ENCODE measurements around the gene CEP170. TPM values are rescaled to one million over a fixed set of nuclear protein-coding genes. Genes with fewer than 3 reads are reported as not detected.

The CEP170 gene
- total and polyA plus RNA-seq, 7 experiments from 2014 or later, result 11.6 to 56.1 (median 47.1) TPM

DNA sequence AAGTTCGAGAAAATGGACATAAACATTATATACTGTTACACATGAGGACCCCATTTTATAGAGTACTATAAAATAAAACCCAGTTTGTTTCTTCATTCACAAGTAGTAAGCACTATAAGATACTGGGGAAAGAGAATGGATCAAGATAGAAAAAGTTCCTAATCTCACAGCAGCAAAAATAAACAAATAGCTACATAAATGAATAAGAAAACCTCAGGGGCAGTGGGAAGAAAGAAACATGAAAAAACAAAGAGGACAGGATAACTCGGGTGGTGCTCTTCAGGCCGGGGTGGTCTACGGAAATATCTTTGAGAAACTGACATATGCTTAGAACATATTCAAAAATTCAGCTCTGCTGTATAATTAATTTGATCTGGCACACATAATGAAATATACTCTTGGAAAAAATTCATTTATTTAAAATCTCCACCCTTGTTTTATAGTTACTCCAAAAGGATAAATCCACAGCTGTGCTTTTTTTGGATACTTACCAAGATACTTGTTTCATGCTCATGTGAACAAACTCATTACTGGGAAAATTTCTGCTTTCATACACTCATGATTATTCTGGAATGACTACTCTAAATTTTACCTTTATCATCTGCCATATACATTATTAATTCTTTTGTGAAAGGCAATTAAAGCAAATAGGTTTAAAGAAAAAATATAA, 20.0 kb downstream of the CEP170 start:
- Mint-ChIP-seq H3K4me3 (no peak overlapping the region), H3K9me3 (peaks cover 3 to 46% (median 25%) of the 10 kb centered on the region in 11 donors), H3K36me3 (peaks cover 16 to 71% (median 68%) of the 10 kb centered on the region in 5 donors), H3K4me1 (peaks cover 0 to 26% (median 16%) of the 10 kb centered on the region in 7 donors), H3K27ac (peak overlapping the region in 1 of 9 donors; percentile 18), H3K27me3 (no peaks in the 10 kb centered on the region)
- intact Hi-C loops (cut with micrococcal nuclease), result no loop called here
- DNase-seq (no peak), ATAC-seq (no peak)
- Histone ChIP-seq H3K4me1 (ENCODE audit: control insufficient read depth in 2 of 2, insufficient read depth in 2 of 2, low read length in 2 of 2) (no peaks in the 10 kb centered on the region), H3K4me3 (ENCODE audit: low read length) (no peak overlapping the region), H3K36me3 (ENCODE audit: control insufficient read depth in 2 of 3, insufficient read depth in 3 of 3, low read length in 3 of 3) (peaks cover 0 to 9% (median 0%) of the 10 kb centered on the region in 3 experiments), H3K27ac (ENCODE audit: low read depth, low read length) (no peak overlapping the region), H3K27me3 (ENCODE audit: control insufficient read depth in 2 of 2, insufficient read depth in 2 of 2, low read length in 2 of 2) (no peaks in the 10 kb centered on the region), H3K9me3 (ENCODE audit: control insufficient read depth in 2 of 3, low read length in 3 of 3) (peaks cover 0 to 13% (median 0%) of the 10 kb centered on the region in 3 experiments)
- ChIA-PET POLR2A (interaction anchor here (1.5 to 2.3 kb wide), 2 partner anchors 19 to 20 kb away, joined by 5 to 10 read pairs; partner anchors contain the start of genes CEP170 and SDCCAG8), CTCF (no interaction called here)

- Mint-ChIP-seq H3K27ac (no peak overlapping the region), H3K27me3 (no peaks in the 10 kb centered on the region), H3K36me3 (peaks cover 13 to 71% (median 66%) of the 10 kb centered on the region in 5 donors), H3K4me1 (peaks cover 2 to 30% (median 13%) of the 10 kb centered on the region in 7 donors), H3K4me3 (no peak overlapping the region), H3K9me3 (peaks cover 3 to 56% (median 32%) of the 10 kb centered on the region in 11 donors)
- Histone ChIP-seq H3K9me3 (ENCODE audit: control insufficient read depth in 2 of 3, low read length in 3 of 3) (peaks cover 0 to 19% (median 0%) of the 10 kb centered on the region in 3 experiments), H3K36me3 (ENCODE audit: control insufficient read depth in 2 of 3, insufficient read depth in 3 of 3, low read length in 3 of 3) (peaks cover 0 to 9% (median 0%) of the 10 kb centered on the region in 3 experiments), H3K27me3 (ENCODE audit: control insufficient read depth in 2 of 2, insufficient read depth in 2 of 2, low read length in 2 of 2) (no peaks in the 10 kb centered on the region), H3K4me3 (ENCODE audit: low read length) (no peak overlapping the region), H3K27ac (ENCODE audit: low read depth, low read length) (no peak overlapping the region), H3K4me1 (ENCODE audit: control insufficient read depth in 2 of 2, insufficient read depth in 2 of 2, low read length in 2 of 2) (no peaks in the 10 kb centered on the region)
- ATAC-seq (no peak), DNase-seq (no peak)
- CTCF ChIA-PET, result interaction anchor here (0.8 kb wide), 1 partner anchor 9 kb away, joined by 3 read pairs; no protein-coding TSS in a partner anchor
- POLR2A ChIA-PET, result interaction anchor here (0.6 to 2.3 kb wide), 3 partner anchors 9 to 511 kb away, joined by 3 to 10 read pairs (median 5); partner anchors contain the start of genes CEP170 and SDCCAG8
- intact Hi-C loops (cut with micrococcal nuclease), result loop anchor here in 1 of 2 donors (2.0 kb wide), 1 partner anchor 17 kb away; no protein-coding TSS in a partner anchor
Measured at GRCh38 chr1:243233908-243234307, 21.2 kb downstream of the CEP170 start.

- Histone ChIP-seq H3K9me3 (ENCODE audit: control insufficient read depth in 2 of 3, low read length in 3 of 3) (peaks cover 0 to 19% (median 0%) of the 10 kb centered on the region in 3 experiments), H3K4me1 (ENCODE audit: control insufficient read depth in 2 of 2, insufficient read depth in 2 of 2, low read length in 2 of 2) (no peaks in the 10 kb centered on the region), H3K27me3 (ENCODE audit: control insufficient read depth in 2 of 2, insufficient read depth in 2 of 2, low read length in 2 of 2) (no peaks in the 10 kb centered on the region), H3K27ac (ENCODE audit: low read depth, low read length) (no peak overlapping the region), H3K4me3 (ENCODE audit: low read length) (no peak overlapping the region), H3K36me3 (ENCODE audit: control insufficient read depth in 2 of 3, insufficient read depth in 3 of 3, low read length in 3 of 3) (no peaks in the 10 kb centered on the region)
- no peaks in the 10 kb centered on the region for H3K27me3 Mint-ChIP-seq
- POLR2A ChIA-PET, result interaction anchor here (0.6 to 2.3 kb wide), 2 partner anchors 25 to 42 kb away, joined by 3 to 6 read pairs; partner anchors contain the start of genes CEP170 and SDCCAG8
- peak overlapping the region in 3 of 9 donors; percentile 1 to 51 (median 3) for H3K27ac Mint-ChIP-seq
- DNase-seq (peak in 4 of 9 donors; percentile 16 to 40 (median 26)), ATAC-seq (no peak)
- peaks cover 4 to 33% (median 10%) of the 10 kb centered on the region in 7 donors for H3K4me1 Mint-ChIP-seq
- peaks cover 14 to 55% (median 52%) of the 10 kb centered on the region in 5 donors for H3K36me3 Mint-ChIP-seq
- H3K4me3 Mint-ChIP-seq, result peak overlapping the region in 1 of 10 donors; percentile 34
- CTCF ChIA-PET, result interaction anchor here (0.6 to 0.7 kb wide), 2 partner anchors 765 to 1633 kb away, joined by 3 to 8 read pairs; no protein-coding TSS in a partner anchor
- H3K9me3 Mint-ChIP-seq, result peaks cover 3 to 53% (median 33%) of the 10 kb centered on the region in 11 donors
- intact Hi-C loops (cut with micrococcal nuclease), result no loop called here
Measured at GRCh38 chr1:243230914-243231313, 24.2 kb downstream of the CEP170 start.

DNA sequence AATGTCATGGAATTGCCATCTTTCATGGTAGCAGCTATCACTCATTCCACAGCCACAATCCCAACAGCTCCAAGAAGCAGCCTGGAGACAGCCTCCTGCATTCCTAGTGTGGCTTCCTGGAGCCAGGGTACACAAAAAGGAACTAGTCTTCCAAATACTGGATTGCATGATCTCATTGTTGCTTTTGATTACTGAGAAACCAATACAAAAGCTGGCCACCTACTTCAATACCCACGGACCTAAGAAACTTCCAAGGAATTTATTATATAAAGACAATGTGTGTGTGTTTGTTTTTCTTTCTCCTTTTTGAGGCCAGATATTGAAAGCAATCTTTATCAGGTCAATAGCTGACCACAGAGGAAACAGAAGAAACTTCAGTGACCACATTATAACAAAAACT, 25.6 kb downstream of the CEP170 start:
- H3K27ac ChIP-seq (ENCODE audit: low read depth, low read length), result no peak overlapping the region
- Mint-ChIP-seq H3K9me3 (peaks cover 3 to 52% (median 31%) of the 10 kb centered on the region in 11 donors), H3K27ac (no peak overlapping the region), H3K27me3 (no peaks in the 10 kb centered on the region), H3K36me3 (peaks cover 14 to 50% (median 48%) of the 10 kb centered on the region in 5 donors), H3K4me1 (peaks cover 4 to 31% (median 10%) of the 10 kb centered on the region in 7 donors), H3K4me3 (no peak overlapping the region)
- POLR2A ChIA-PET, result interaction anchor here (2.3 kb wide), 1 partner anchor 26 kb away, joined by 6 read pairs; the partner anchor contains the start of genes CEP170 and SDCCAG8
- DNase-seq, result no peak
- ATAC-seq, result no peak
- CTCF ChIA-PET, result no interaction called here
- no peaks in the 10 kb centered on the region for H3K27me3 ChIP-seq (ENCODE audit: control insufficient read depth in 2 of 2, insufficient read depth in 2 of 2, low read length in 2 of 2)
- no peak overlapping the region for H3K4me3 ChIP-seq (ENCODE audit: low read length)
- intact Hi-C loops (cut with micrococcal nuclease), result no loop called here
- H3K4me1 ChIP-seq (ENCODE audit: control insufficient read depth in 2 of 2, insufficient read depth in 2 of 2, low read length in 2 of 2), result no peaks in the 10 kb centered on the region
- H3K36me3 ChIP-seq (ENCODE audit: control insufficient read depth in 2 of 3, insufficient read depth in 3 of 3, low read length in 3 of 3), result peaks cover 0 to 1% (median 0%) of the 10 kb centered on the region in 3 experiments
- H3K9me3 ChIP-seq (ENCODE audit: control insufficient read depth in 2 of 3, low read length in 3 of 3), result peaks cover 0 to 19% (median 0%) of the 10 kb centered on the region in 3 experiments

GRCh38 chr1:243227622-243228021, 27.5 kb downstream of the CEP170 start:
- Mint-ChIP-seq H3K4me1 (peaks cover 0 to 35% (median 10%) of the 10 kb centered on the region in 7 donors), H3K27me3 (no peaks in the 10 kb centered on the region), H3K36me3 (peaks cover 21 to 55% (median 50%) of the 10 kb centered on the region in 5 donors), H3K27ac (no peak overlapping the region), H3K9me3 (peaks cover 3 to 37% (median 24%) of the 10 kb centered on the region in 11 donors), H3K4me3 (no peak overlapping the region)
- Histone ChIP-seq H3K4me1 (ENCODE audit: control insufficient read depth in 2 of 2, insufficient read depth in 2 of 2, low read length in 2 of 2) (no peaks in the 10 kb centered on the region), H3K9me3 (ENCODE audit: control insufficient read depth in 2 of 3, low read length in 3 of 3) (peaks cover 0 to 19% (median 0%) of the 10 kb centered on the region in 3 experiments), H3K27ac (ENCODE audit: low read depth, low read length) (no peak overlapping the region), H3K27me3 (ENCODE audit: control insufficient read depth in 2 of 2, insufficient read depth in 2 of 2, low read length in 2 of 2) (no peaks in the 10 kb centered on the region), H3K36me3 (ENCODE audit: control insufficient read depth in 2 of 3, insufficient read depth in 3 of 3, low read length in 3 of 3) (peaks cover 4 to 14% (median 4%) of the 10 kb centered on the region in 3 experiments), H3K4me3 (ENCODE audit: low read length) (no peak overlapping the region)
- CTCF ChIA-PET, result no interaction called here
- DNase-seq (no peak), ATAC-seq (no peak)
- POLR2A ChIA-PET, result no interaction called here
- intact Hi-C loops (cut with micrococcal nuclease), result no loop called here

GRCh38 chr1:243218059-243218458, 37.0 kb downstream of the CEP170 start:
- intact Hi-C loops (cut with micrococcal nuclease), result no loop called here
- peaks cover 0 to 32% (median 4%) of the 10 kb centered on the region in 3 experiments for H3K36me3 ChIP-seq (ENCODE audit: control insufficient read depth in 2 of 3, insufficient read depth in 3 of 3, low read length in 3 of 3)

More at GRCh38 chr1:243218059-243218458, 37.0 kb downstream of the CEP170 start:
- no peaks in the 10 kb centered on the region for H3K9me3 ChIP-seq (ENCODE audit: control insufficient read depth in 2 of 3, low read length in 3 of 3)
- Mint-ChIP-seq H3K36me3 (peaks cover 25 to 70% (median 49%) of the 10 kb centered on the region in 5 donors), H3K9me3 (peaks cover 0 to 4% (median 0%) of the 10 kb centered on the region in 11 donors), H3K4me3 (no peak overlapping the region), H3K4me1 (peaks cover 0 to 18% (median 5%) of the 10 kb centered on the region in 7 donors), H3K27me3 (no peaks in the 10 kb centered on the region), H3K27ac (peak overlapping the region in 3 of 9 donors; percentile 6 to 56 (median 19))
- POLR2A ChIA-PET, result no interaction called here
- no peaks in the 10 kb centered on the region for H3K27me3 ChIP-seq (ENCODE audit: control insufficient read depth in 2 of 2, insufficient read depth in 2 of 2, low read length in 2 of 2)
- H3K4me3 ChIP-seq (ENCODE audit: low read length), result no peak overlapping the region
- DNase-seq (no peak), ATAC-seq (no peak)
- H3K27ac ChIP-seq (ENCODE audit: low read depth, low read length), result no peak overlapping the region
- CTCF ChIA-PET, result no interaction called here
- H3K4me1 ChIP-seq (ENCODE audit: control insufficient read depth in 2 of 2, insufficient read depth in 2 of 2, low read length in 2 of 2), result no peaks in the 10 kb centered on the region

Measured in naive thymus-derived CD4-positive, alpha-beta T cell (primary cell).